Neuron (in vitro differentiated cells): ENCODE measurements around the gene GKN1.

Experiments
- H2AFZ ChIP-seq: one replicate; pipeline ENCODE4 v1.6.1; 2013; ENCODE audit warnings: low read depth, mild to moderate bottlenecking, inconsistent platforms, low read length, moderate library complexity
- H3K27me3 ChIP-seq: one replicate; pipeline ENCODE4 v1.6.1; 2013; ENCODE audit warnings: low read length; ENCODE audit not compliant: insufficient read depth
- H3K36me3 ChIP-seq: one replicate; pipeline ENCODE4 v1.6.1; 2013; ENCODE audit warnings: low read length; ENCODE audit not compliant: insufficient read depth
- H3K4me1 ChIP-seq: one replicate; pipeline ENCODE4 v1.6.1; 2013; ENCODE audit warnings: low read length; ENCODE audit not compliant: insufficient read depth
- H3K4me3 ChIP-seq: 2 replicates; pipeline ENCODE4 v1.5.1; 2013; ENCODE audit warnings: mild to moderate bottlenecking, low read length, moderate library complexity
- H3K9me3 ChIP-seq: one replicate; pipeline ENCODE4 v1.6.1; 2013; ENCODE audit warnings: low read length

The GKN1 gene

GRCh38 chr2:69017835-69018234 lies 43.4 kb downstream of the GKN1 start:
- no peaks in the 10 kb centered on the region for H3K27me3 ChIP-seq
- H3K36me3 ChIP-seq, result no peaks in the 10 kb centered on the region
- H2AFZ ChIP-seq, result no peak overlapping the region
- peaks cover 15% of the 10 kb centered on the region for H3K4me1 ChIP-seq
- H3K4me3 ChIP-seq, result no peak overlapping the region
- no peaks in the 10 kb centered on the region for H3K9me3 ChIP-seq

DNA sequence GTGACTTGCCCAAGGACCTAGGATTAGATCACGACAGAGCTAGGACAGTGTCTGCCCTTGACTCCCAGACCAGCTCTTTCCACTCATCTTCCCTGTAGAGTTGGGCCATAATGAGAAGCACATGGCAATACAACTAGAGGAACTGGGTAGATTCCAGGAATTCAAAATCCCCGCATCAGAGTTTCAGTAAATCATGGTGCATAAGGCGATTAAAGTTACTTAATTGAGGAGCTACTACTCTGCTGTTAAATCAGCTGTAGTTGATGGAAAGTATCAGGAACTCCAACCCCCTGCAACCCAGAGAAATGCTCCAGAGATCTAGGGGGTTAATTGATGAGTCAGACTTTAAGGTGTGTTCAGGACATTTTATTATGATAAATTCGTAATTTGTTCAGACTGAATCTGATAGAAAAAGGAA lies 44.3 kb downstream of the GKN1 start:
- no peaks in the 10 kb centered on the region for H3K36me3 ChIP-seq
- no peak overlapping the region for H3K4me3 ChIP-seq
- H3K27me3 ChIP-seq, result no peaks in the 10 kb centered on the region
- no peak overlapping the region for H2AFZ ChIP-seq
- H3K9me3 ChIP-seq, result no peaks in the 10 kb centered on the region
- peaks cover 15% of the 10 kb centered on the region for H3K4me1 ChIP-seq

DNA sequence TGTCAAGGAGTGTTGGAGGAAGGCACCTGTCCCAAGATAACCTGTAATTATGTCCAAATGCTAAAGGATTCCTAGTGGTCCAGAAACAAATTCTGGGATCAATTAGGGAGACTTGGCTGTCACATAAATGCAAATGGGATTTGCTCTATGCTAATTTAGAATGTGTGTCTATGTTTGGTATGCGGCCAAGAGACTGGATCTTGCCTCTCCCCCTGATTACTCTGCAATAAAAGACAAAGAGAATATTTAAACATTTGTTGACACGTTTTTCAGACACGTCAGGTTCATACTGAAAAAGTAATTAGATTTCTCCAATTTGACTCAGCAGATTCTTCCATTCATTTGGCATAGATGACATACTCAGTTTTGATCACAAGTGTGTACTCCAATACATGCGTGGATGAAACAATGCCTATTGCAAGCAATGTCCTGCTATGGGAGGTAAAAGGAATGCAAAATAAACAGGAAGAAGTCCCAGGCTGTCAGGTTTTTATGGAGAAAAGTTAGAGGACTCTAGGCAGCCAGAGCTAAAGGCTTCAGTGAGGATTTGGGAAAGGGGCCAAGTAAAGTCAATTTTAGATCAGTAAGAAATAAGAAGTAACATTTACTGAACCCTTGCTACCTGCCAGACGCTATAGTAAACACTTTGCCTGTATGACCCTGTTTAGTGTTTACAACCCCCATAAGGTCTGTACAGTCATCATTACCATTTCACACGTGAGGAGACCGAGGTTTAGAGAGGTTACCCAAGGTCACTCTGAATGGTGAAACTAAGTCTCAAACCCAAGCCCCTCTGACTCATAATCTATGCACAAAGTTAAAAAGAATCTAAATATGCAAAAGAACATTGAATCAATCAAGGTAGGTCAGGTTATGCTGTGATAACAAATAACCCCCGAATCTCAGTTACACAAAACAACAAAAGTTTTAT lies 46.3 kb downstream of the GKN1 start:
- no peak overlapping the region for H3K4me3 ChIP-seq
- peaks cover 8% of the 10 kb centered on the region for H3K4me1 ChIP-seq
- H2AFZ ChIP-seq, result no peak overlapping the region
- no peaks in the 10 kb centered on the region for H3K36me3 ChIP-seq
- H3K27me3 ChIP-seq, result no peaks in the 10 kb centered on the region
- no peaks in the 10 kb centered on the region for H3K9me3 ChIP-seq

GRCh38 chr2:69021727-69022126 lies 47.3 kb downstream of the GKN1 start:
- no peaks in the 10 kb centered on the region for H3K9me3 ChIP-seq
- no peak overlapping the region for H3K4me3 ChIP-seq
- H3K4me1 ChIP-seq, result peaks cover 6% of the 10 kb centered on the region
- no peak overlapping the region for H2AFZ ChIP-seq
- no peaks in the 10 kb centered on the region for H3K36me3 ChIP-seq
- no peaks in the 10 kb centered on the region for H3K27me3 ChIP-seq

GRCh38 chr2:69022548-69022947 lies 48.1 kb downstream of the GKN1 start:
- Histone ChIP-seq H2AFZ (no peak overlapping the region), H3K36me3 (no peaks in the 10 kb centered on the region), H3K9me3 (peaks cover 6% of the 10 kb centered on the region), H3K4me3 (no peak overlapping the region), H3K27me3 (no peaks in the 10 kb centered on the region), H3K4me1 (no peaks in the 10 kb centered on the region)

GRCh38 chr2:69023236-69023635 lies 48.8 kb downstream of the GKN1 start:
- Histone ChIP-seq H2AFZ (no peak overlapping the region), H3K36me3 (no peaks in the 10 kb centered on the region), H3K4me1 (no peaks in the 10 kb centered on the region), H3K9me3 (peaks cover 6% of the 10 kb centered on the region), H3K27me3 (no peaks in the 10 kb centered on the region), H3K4me3 (no peak overlapping the region)

- Histone ChIP-seq H3K4me1 (peaks cover 12% of the 10 kb centered on the region), H2AFZ (no peak overlapping the region), H3K27me3 (no peaks in the 10 kb centered on the region), H3K9me3 (peaks cover 6% of the 10 kb centered on the region), H3K4me3 (no peak overlapping the region), H3K36me3 (no peaks in the 10 kb centered on the region)
Observed at GRCh38 chr2:69026026-69026425, 51.6 kb downstream of the GKN1 start.

- no peak overlapping the region for H3K4me3 ChIP-seq
- no peak overlapping the region for H2AFZ ChIP-seq
- H3K4me1 ChIP-seq, result peaks cover 20% of the 10 kb centered on the region
- no peaks in the 10 kb centered on the region for H3K27me3 ChIP-seq
- no peaks in the 10 kb centered on the region for H3K36me3 ChIP-seq
- H3K9me3 ChIP-seq, result peaks cover 6% of the 10 kb centered on the region
Observed at GRCh38 chr2:69026691-69027459, 52.4 kb downstream of the GKN1 start.
